DOHH2 (cell line): ENCODE data around the gene GIPC3.
A peak's percentile ranks its signal among the peaks of the same experiment; 100 is the strongest.

Experiments
- H3F3A ChIP-seq: fragments of 200-600 bp; sonication (generic), shearing (Covaris generic); 2 replicates; pipeline ENCODE4 v1.6.0; 2016; ENCODE audit warnings: antibody characterized with exemption, mild to moderate bottlenecking; ENCODE audit not compliant: control insufficient read depth, insufficient read depth
- H3K27ac ChIP-seq: fragments of 200-600 bp; sonication (generic); 2 replicates; pipeline ENCODE4 v1.5.1; 2014; ENCODE audit warnings: low read depth, mild to moderate bottlenecking, low read length, moderate library complexity
- H3K27me3 ChIP-seq: fragments of 200-600 bp; sonication (generic); 2 replicates; pipeline ENCODE4 v1.6.1; 2014; ENCODE audit warnings: mild to moderate bottlenecking, low read length, mixed read lengths; ENCODE audit not compliant: control insufficient read depth
- H3K36me3 ChIP-seq: fragments of 200-600 bp; sonication (generic); 2 replicates; pipeline ENCODE4 v1.6.1; 2014; ENCODE audit warnings: mild to moderate bottlenecking, low read length, moderate library complexity, mixed read lengths; ENCODE audit not compliant: control insufficient read depth
- H3K4me1 ChIP-seq: fragments of 200-600 bp; sonication (generic); 2 replicates; pipeline ENCODE4 v1.6.1; 2014; ENCODE audit warnings: mild to moderate bottlenecking, low read length, mixed read lengths; ENCODE audit not compliant: control insufficient read depth
- H3K4me2 ChIP-seq: fragments of 200-600 bp; sonication (generic); 2 replicates; pipeline ENCODE4 v1.6.0; 2014; ENCODE audit warnings: mild to moderate bottlenecking, low read length, moderate library complexity
- H3K4me3 ChIP-seq: fragments of 200-600 bp; sonication (generic); 2 replicates; pipeline ENCODE4 v1.5.1; 2014; ENCODE audit warnings: mild to moderate bottlenecking, low read length, mixed read lengths
- H3K79me2 ChIP-seq: fragments of 200-600 bp; sonication (generic); 2 replicates; pipeline ENCODE4 v1.6.1; 2014; ENCODE audit warnings: mild to moderate bottlenecking, low read length, mixed read lengths; ENCODE audit not compliant: control insufficient read depth
- H3K9me2 ChIP-seq: fragments of 200-600 bp; sonication (generic); replicated peaks from 2 replicates; pipeline ENCODE4 v1.6.1; 2014; ENCODE audit warnings: mild to moderate bottlenecking, low read length, mixed read lengths; ENCODE audit not compliant: control insufficient read depth
- H3K9me3 ChIP-seq: fragments of 200-600 bp; sonication (generic); 2 replicates; pipeline ENCODE4 v1.6.1; 2014; ENCODE audit warnings: antibody characterized with exemption, low read length, mixed read lengths; ENCODE audit not compliant: control insufficient read depth, insufficient read depth
- H4K20me1 ChIP-seq: fragments of 200-600 bp; sonication (generic); 2 replicates; pipeline ENCODE4 v1.6.0; 2014; ENCODE audit warnings: low read depth, mild to moderate bottlenecking, antibody characterized with exemption, low read length, moderate library complexity; ENCODE audit not compliant: control insufficient read depth, insufficient read depth
- EZH2phosphoT487 ChIP-seq: fragments of 200-600 bp; sonication (generic); IDR thresholded peaks from 2 replicates; pipeline ENCODE4 v1.6.1; 2017; ENCODE audit warnings: borderline replicate concordance, mild to moderate bottlenecking, antibody characterized with exemption, low read length, moderate library complexity, mixed read lengths
- TF ChIP-seq, protein P1 (sequence below): fragments of 200-600 bp; sonication (generic); IDR thresholded peaks from one replicate; pipeline ENCODE4 v1.5.1; 2014; ENCODE audit warnings: antibody characterized with exemption, mild to moderate bottlenecking, low read depth, low read length; ENCODE audit not compliant: poor library complexity, severe bottlenecking

Gene GIPC3

DNA sequence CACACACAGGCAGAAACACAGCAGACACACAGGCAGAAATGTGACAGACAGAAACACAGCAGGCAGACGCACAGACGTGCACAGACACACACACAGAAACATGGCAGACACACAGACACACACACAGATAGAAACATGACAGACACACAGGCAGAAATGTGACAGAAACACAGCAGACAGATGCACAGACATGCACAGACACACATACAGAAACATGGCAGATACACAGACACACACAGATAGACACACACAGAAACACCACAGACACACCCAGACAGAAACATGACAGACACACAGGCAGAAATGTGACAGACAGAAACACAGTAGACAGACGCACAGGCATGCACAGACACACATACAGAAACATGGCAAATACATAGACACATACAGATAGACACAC, 20.1 kb downstream of the GIPC3 start:
- no peak overlapping the region for H3K27ac ChIP-seq
- no peaks in the 10 kb centered on the region for H3K9me2 ChIP-seq
- no peaks in the 10 kb centered on the region for H3F3A ChIP-seq
- H3K9me3 ChIP-seq = no peaks in the 10 kb centered on the region
- peaks cover 5% of the 10 kb centered on the region; the same call in 1 of the 2 replicates for H3K36me3 ChIP-seq
- H3K79me2 ChIP-seq = no peaks in the 10 kb centered on the region
- peak overlapping the region; percentile 39 for H3K4me2 ChIP-seq
- H4K20me1 ChIP-seq = no peaks in the 10 kb centered on the region
- TF ChIP-seq EZH2phosphoT487 = no peak
- TF ChIP-seq, protein P1, sequence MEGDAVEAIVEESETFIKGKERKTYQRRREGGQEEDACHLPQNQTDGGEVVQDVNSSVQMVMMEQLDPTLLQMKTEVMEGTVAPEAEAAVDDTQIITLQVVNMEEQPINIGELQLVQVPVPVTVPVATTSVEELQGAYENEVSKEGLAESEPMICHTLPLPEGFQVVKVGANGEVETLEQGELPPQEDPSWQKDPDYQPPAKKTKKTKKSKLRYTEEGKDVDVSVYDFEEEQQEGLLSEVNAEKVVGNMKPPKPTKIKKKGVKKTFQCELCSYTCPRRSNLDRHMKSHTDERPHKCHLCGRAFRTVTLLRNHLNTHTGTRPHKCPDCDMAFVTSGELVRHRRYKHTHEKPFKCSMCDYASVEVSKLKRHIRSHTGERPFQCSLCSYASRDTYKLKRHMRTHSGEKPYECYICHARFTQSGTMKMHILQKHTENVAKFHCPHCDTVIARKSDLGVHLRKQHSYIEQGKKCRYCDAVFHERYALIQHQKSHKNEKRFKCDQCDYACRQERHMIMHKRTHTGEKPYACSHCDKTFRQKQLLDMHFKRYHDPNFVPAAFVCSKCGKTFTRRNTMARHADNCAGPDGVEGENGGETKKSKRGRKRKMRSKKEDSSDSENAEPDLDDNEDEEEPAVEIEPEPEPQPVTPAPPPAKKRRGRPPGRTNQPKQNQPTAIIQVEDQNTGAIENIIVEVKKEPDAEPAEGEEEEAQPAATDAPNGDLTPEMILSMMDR = no peak
- H3K4me3 ChIP-seq = 0 out of 2 replicates have a peak overlapping the region, but pooled peaks have one; percentile 3
- peaks cover 24% of the 10 kb centered on the region for H3K27me3 ChIP-seq
- H3K4me1 ChIP-seq = peaks cover 43% of the 10 kb centered on the region

DNA sequence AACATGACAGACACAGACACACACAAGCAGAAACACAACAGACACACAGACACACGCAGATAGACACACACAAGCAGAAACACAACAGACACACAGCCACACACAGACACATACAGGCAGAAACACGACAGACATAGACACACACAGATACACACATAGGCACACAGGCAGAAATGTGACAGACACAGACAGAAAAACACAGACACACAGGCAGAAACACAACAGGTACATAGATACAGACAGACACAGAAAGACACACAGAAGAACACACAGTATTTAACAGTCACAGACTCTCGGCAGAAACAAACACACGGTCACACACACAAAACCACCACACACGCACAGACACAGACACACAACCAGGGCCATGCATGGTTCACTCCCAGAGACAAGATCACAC, 20.5 kb downstream of the GIPC3 start:
- no peaks in the 10 kb centered on the region for H3K9me2 ChIP-seq
- peaks cover 43% of the 10 kb centered on the region for H3K4me1 ChIP-seq
- no peaks in the 10 kb centered on the region for H3F3A ChIP-seq
- no peaks in the 10 kb centered on the region for H3K9me3 ChIP-seq
- peaks cover 7% of the 10 kb centered on the region; the same call in 1 of the 2 replicates for H3K36me3 ChIP-seq
- no peaks in the 10 kb centered on the region for H4K20me1 ChIP-seq
- TF ChIP-seq EZH2phosphoT487 = no peak
- TF ChIP-seq, protein P1 = no peak
- H3K79me2 ChIP-seq = no peaks in the 10 kb centered on the region
- H3K27me3 ChIP-seq = peaks cover 24% of the 10 kb centered on the region
- no peak overlapping the region for H3K27ac ChIP-seq
- no peak overlapping the region for H3K4me3 ChIP-seq
- H3K4me2 ChIP-seq = peak overlapping the region; percentile 45; the same call in 1 of the 2 replicates

DNA sequence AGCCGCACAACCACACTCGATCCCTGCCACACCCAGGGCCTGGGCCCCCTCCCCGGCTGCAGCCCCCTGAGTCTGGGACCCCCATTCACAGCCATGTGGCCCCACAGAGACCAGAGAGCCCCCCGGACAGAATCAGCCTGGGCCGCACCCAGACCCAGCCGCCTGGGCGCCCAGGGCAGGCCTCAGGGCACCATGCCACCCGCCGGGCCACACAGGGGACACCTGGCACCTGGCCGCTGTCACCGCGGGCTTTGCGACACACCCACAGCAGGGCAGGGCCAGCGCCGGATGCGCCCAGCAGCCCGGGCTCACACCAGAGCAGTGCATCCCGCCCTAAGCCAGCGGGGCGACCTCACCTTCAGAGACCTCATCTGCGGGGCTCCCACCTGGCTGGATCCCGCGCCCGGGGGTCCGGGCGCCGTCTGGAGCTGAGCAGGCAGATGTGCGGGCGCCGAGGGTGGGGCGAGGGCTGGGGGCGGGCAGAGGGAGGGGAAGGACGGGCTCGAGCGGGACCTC, 21.0 kb downstream of the GIPC3 start:
- no peaks in the 10 kb centered on the region for H3K79me2 ChIP-seq
- H3K27ac ChIP-seq = no peak overlapping the region
- H3K36me3 ChIP-seq = peaks cover 7% of the 10 kb centered on the region; the same call in 1 of the 2 replicates
- H3K9me3 ChIP-seq = no peaks in the 10 kb centered on the region
- H4K20me1 ChIP-seq = no peaks in the 10 kb centered on the region
- no peaks in the 10 kb centered on the region for H3F3A ChIP-seq
- peaks cover 24% of the 10 kb centered on the region for H3K27me3 ChIP-seq
- peak overlapping the region; percentile 30; the same call in 1 of the 2 replicates for H3K4me3 ChIP-seq
- peaks cover 43% of the 10 kb centered on the region for H3K4me1 ChIP-seq
- no peaks in the 10 kb centered on the region for H3K9me2 ChIP-seq
- TF ChIP-seq EZH2phosphoT487 = peak; percentile 38; the same call in 1 of the 2 replicates
- TF ChIP-seq, protein P1 = no peak
- peak overlapping the region; percentile 45 for H3K4me2 ChIP-seq
